K562 (cell line): ENCODE data around the gene GIGYF1. TPM values are rescaled to one million over a fixed set of nuclear protein-coding genes. Genes with fewer than 3 reads are reported as not detected.

Experiments used
- CBFA2T2 ChIP-seq: fragments of 450-650 bp; conservative IDR thresholded peaks from 2 replicates; pipeline ENCODE4 v1.6.1; 2017; ENCODE audit warnings: mild to moderate bottlenecking
- KAT2B ChIP-seq: IDR thresholded peaks from one replicate; pipeline ENCODE4 v1.6.1; 2012; ENCODE audit warnings: low read depth, mild to moderate bottlenecking, control low read depth, inconsistent platforms, low read length, moderate library complexity
- MED1 ChIP-seq: sonication (generic); formaldehyde crosslinking; IDR thresholded peaks from 2 replicates; pipeline ENCODE4 v1.8.1; 2023; ENCODE audit warnings: missing genetic modification reagents, borderline replicate concordance
- MTA3 ChIP-seq: fragments of 450-650 bp; formaldehyde crosslinking; IDR thresholded peaks from 2 replicates; pipeline ENCODE4 v1.6.1; 2017; ENCODE audit warnings: mild to moderate bottlenecking, borderline replicate concordance
- NFYB ChIP-seq: IDR thresholded peaks from 2 replicates; pipeline ENCODE4 v1.6.1; 2011; ENCODE audit warnings: mild to moderate bottlenecking, moderate library complexity; ENCODE audit not compliant: insufficient read length; ENCODE audit errors: extremely low read depth
- NR2C2 ChIP-seq, 2 experiments: fragments of 200-800 bp in 1 of 2; sonication (Bioruptor generic) in 1 of 2; sonication (generic) in 1 of 2; formaldehyde crosslinking in 1 of 2; IDR thresholded peaks; 2 replicates each; pipeline versions ENCODE4 v1.6.1 to v1.8.0; 2016 to 2022; ENCODE audit warnings: mild to moderate bottlenecking in 1 of 2, missing compliant biosample characterization in 1 of 2, missing genetic modification characterization in 1 of 2, missing genetic modification reagents in 1 of 2
- POLR3G ChIP-seq: IDR thresholded peaks from 2 replicates; pipeline ENCODE4 v1.6.1; 2011; ENCODE audit not compliant: insufficient read length, insufficient replicate concordance; ENCODE audit errors: extremely low read depth
- RB1 ChIP-seq: fragments of 450-650 bp; IDR thresholded peaks from 2 replicates; pipeline ENCODE4 v1.6.1; 2017; ENCODE audit warnings: low read depth, mild to moderate bottlenecking
- SMAD4 ChIP-seq: fragments of 250-450 bp; sonication (Bioruptor Pico); conservative IDR thresholded peaks from 2 replicates; pipeline ENCODE4 v1.8.0; 2021; ENCODE audit warnings: inconsistent platforms, mild to moderate bottlenecking, moderate library complexity
- SMARCC2 ChIP-seq: fragments of 450-650 bp; IDR thresholded peaks from 2 replicates; pipeline ENCODE4 v1.6.1; 2017; ENCODE audit warnings: antibody characterized with exemption, moderate library complexity, mild to moderate bottlenecking, low read depth
- TEAD1 ChIP-seq, 2 experiments: fragments of 450-650 bp in 1 of 2; sonication (generic) in 1 of 2; formaldehyde crosslinking; IDR thresholded peaks; 2 replicates each; pipeline versions ENCODE4 v1.4.0 to v1.8.0; 2020 to 2022; ENCODE audit warnings: mild to moderate bottlenecking in 2 of 2, missing genetic modification reagents in 1 of 2
- XRCC5 ChIP-seq: fragments of 200-400 bp; formaldehyde crosslinking; IDR thresholded peaks from 2 replicates; pipeline ENCODE4 v1.6.1; 2017; ENCODE audit warnings: low read depth, mild to moderate bottlenecking, low read length
- ZNF324 ChIP-seq: fragments of 250-450 bp; sonication (Bioruptor Pico); IDR thresholded peaks from 2 replicates; pipeline ENCODE4 v1.4.0; 2020; ENCODE audit warnings: mild to moderate bottlenecking
- polyA plus RNA-seq, 8 experiments: library from polyadenylated mRNA; depleted of rRNA in 4 of 8; stranded (reverse) in 5 of 8; unstranded in 3 of 8; fragments of >200 nt; fragmentation: Nextera tagmentation in 2 of 8; fragmentation: Illumina TruSeq in 1 of 8; extraction: Ambion mirVana in 2 of 8; extraction: Trizol in 1 of 8; gene quantifications; 2 replicates each; pipeline versions ENCODE4 v1.2.1 to v1.2.3, GENCODE V29; 2011 to 2014; ENCODE audit warnings: inconsistent platforms in 1 of 8, missing spikeins in 1 of 8
- total RNA-seq, 7 experiments: library from RNA; depleted of rRNA in 6 of 7; stranded (reverse); fragments of >200 nt in 6 of 7; fragmentation: Illumina TruSeq in 2 of 7; extraction: Trizol in 2 of 7; gene quantifications; 2 replicates each; pipeline versions ENCODE4 v1.2.1 to v1.2.3, GENCODE V29; 2011 to 2021; ENCODE audit warnings: low replicate concordance in 1 of 7
- TF ChIP-seq, protein P1 (sequence below), 2 experiments: fragments of 450-650 bp; IDR thresholded peaks; 2 replicates each; pipeline ENCODE4 v1.6.1; 2016
- TF ChIP-seq, protein P2 (sequence below): sonication (generic); formaldehyde crosslinking; IDR thresholded peaks from 2 replicates; pipeline ENCODE4 v1.8.0; 2023; ENCODE audit warnings: mild to moderate bottlenecking, missing genetic modification reagents
- TF ChIP-seq, protein P3 (sequence below), 3 experiments: fragments of 200-800 bp in 1 of 3; sonication (Bioruptor generic) in 1 of 3; sonication (generic) in 1 of 3; formaldehyde crosslinking in 1 of 3; IDR thresholded peaks; 2 replicates each; pipeline versions ENCODE4 v1.6.1 to v1.8.0; 2016 to 2022; ENCODE audit warnings: mild to moderate bottlenecking in 2 of 3, missing compliant biosample characterization in 2 of 3, missing genetic modification characterization in 2 of 3, missing genetic modification reagents in 1 of 3
- TF ChIP-seq, protein P4 (sequence below), 2 experiments: IDR thresholded peaks; 2 replicates each; pipeline ENCODE4 v1.6.1; 2011; ENCODE audit warnings: borderline replicate concordance in 1 of 2, control low read depth in 1 of 2, low read depth in 1 of 2, low read length in 1 of 2, mild to moderate bottlenecking in 1 of 2, mixed read lengths in 1 of 2, moderate library complexity in 1 of 2; ENCODE audit not compliant: insufficient read depth in 1 of 2, insufficient read length in 1 of 2, poor library complexity in 1 of 2, severe bottlenecking in 1 of 2; ENCODE audit errors: extremely low read depth in 1 of 2

GIGYF1 gene
- total and polyA plus RNA-seq, 9 of the 15 experiments (the other 6 are each of a cell fraction or from before 2014, with no cell fraction given): 0.56 to 76.2 (median 16.8) TPM

GRCh38 chr7:100706672-100707311 is 12.7 kb upstream of the GIGYF1 start (continued):
- TF ChIP-seq, protein P1, sequence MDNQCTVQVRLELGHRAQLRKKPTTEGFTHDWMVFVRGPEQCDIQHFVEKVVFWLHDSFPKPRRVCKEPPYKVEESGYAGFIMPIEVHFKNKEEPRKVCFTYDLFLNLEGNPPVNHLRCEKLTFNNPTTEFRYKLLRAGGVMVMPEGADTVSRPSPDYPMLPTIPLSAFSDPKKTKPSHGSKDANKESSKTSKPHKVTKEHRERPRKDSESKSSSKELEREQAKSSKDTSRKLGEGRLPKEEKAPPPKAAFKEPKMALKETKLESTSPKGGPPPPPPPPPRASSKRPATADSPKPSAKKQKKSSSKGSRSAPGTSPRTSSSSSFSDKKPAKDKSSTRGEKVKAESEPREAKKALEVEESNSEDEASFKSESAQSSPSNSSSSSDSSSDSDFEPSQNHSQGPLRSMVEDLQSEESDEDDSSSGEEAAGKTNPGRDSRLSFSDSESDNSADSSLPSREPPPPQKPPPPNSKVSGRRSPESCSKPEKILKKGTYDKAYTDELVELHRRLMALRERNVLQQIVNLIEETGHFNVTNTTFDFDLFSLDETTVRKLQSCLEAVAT (IDR thresholded peaks at IDR 0.05): peak in 1 of 2 experiments; percentile 87; a peak in 2 of 4 replicates
- no peak for TF ChIP-seq CBFA2T2
- TF ChIP-seq POLR3G: no peak
- TF ChIP-seq RB1: 0 out of 2 replicates have a peak, but pooled peaks have one; percentile 41
- no peak for TF ChIP-seq NR2C2 (CRISPR knock-in tag; IDR thresholded peaks at IDR 0.05)
- TF ChIP-seq NR2C2 (tag; IDR thresholded peaks at IDR 0.05): peak; percentile 35; the same call in 1 of the 2 replicates
- TF ChIP-seq, protein P2, sequence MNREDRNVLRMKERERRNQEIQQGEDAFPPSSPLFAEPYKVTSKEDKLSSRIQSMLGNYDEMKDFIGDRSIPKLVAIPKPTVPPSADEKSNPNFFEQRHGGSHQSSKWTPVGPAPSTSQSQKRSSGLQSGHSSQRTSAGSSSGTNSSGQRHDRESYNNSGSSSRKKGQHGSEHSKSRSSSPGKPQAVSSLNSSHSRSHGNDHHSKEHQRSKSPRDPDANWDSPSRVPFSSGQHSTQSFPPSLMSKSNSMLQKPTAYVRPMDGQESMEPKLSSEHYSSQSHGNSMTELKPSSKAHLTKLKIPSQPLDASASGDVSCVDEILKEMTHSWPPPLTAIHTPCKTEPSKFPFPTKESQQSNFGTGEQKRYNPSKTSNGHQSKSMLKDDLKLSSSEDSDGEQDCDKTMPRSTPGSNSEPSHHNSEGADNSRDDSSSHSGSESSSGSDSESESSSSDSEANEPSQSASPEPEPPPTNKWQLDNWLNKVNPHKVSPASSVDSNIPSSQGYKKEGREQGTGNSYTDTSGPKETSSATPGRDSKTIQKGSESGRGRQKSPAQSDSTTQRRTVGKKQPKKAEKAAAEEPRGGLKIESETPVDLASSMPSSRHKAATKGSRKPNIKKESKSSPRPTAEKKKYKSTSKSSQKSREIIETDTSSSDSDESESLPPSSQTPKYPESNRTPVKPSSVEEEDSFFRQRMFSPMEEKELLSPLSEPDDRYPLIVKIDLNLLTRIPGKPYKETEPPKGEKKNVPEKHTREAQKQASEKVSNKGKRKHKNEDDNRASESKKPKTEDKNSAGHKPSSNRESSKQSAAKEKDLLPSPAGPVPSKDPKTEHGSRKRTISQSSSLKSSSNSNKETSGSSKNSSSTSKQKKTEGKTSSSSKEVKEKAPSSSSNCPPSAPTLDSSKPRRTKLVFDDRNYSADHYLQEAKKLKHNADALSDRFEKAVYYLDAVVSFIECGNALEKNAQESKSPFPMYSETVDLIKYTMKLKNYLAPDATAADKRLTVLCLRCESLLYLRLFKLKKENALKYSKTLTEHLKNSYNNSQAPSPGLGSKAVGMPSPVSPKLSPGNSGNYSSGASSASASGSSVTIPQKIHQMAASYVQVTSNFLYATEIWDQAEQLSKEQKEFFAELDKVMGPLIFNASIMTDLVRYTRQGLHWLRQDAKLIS (CRISPR knock-in tag): no peak
- TF ChIP-seq SMAD4 (CRISPR knock-in tag): no peak
- TF ChIP-seq NFYB: no peak
- TF ChIP-seq, protein P3, sequence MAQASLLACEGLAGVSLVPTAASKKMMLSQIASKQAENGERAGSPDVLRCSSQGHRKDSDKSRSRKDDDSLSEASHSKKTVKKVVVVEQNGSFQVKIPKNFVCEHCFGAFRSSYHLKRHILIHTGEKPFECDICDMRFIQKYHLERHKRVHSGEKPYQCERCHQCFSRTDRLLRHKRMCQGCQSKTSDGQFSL (CRISPR knock-in tag; IDR thresholded peaks at IDR 0.05): no peak
- TF ChIP-seq, protein P3 (tag; IDR thresholded peaks at IDR 0.05): no peak
- peak in 1 of 2 experiments; percentile 61; a peak in 1 of 4 replicates for TF ChIP-seq TEAD1 (CRISPR knock-in tag; IDR thresholded peaks at IDR 0.05)
- TF ChIP-seq KAT2B: no peak
- no peak for TF ChIP-seq ZNF324 (CRISPR knock-in tag)
- no peak for TF ChIP-seq SMARCC2
- TF ChIP-seq, protein P4, sequence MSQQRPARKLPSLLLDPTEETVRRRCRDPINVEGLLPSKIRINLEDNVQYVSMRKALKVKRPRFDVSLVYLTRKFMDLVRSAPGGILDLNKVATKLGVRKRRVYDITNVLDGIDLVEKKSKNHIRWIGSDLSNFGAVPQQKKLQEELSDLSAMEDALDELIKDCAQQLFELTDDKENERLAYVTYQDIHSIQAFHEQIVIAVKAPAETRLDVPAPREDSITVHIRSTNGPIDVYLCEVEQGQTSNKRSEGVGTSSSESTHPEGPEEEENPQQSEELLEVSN (IDR thresholded peaks at IDR 0.05; ENCODE audit: borderline replicate concordance in 1 of 2, extremely low read depth in 1 of 2, insufficient read depth in 1 of 2, insufficient read length in 1 of 2, low read depth in 1 of 2, low read length in 1 of 2, poor library complexity in 1 of 2, severe bottlenecking in 1 of 2): peak in 1 of 2 experiments; percentile 52
- no peak for TF ChIP-seq XRCC5
- no peak for TF ChIP-seq MED1 (CRISPR knock-in tag)
- TF ChIP-seq MTA3: no peak
